ENCODE results near the gene TAOK1.

GRCh38 chr17:29349409-29349808 is 40.8 kb upstream of the TAOK1 start:
- TF ChIP-seq CREB1 (IDR thresholded peaks at IDR 0.05; ENCODE audit: low read depth) (no peak), YY1 (IDR thresholded peaks at IDR 0.05; ENCODE audit: low read depth) (no peak), EP300 (IDR thresholded peaks at IDR 0.05; ENCODE audit: borderline replicate concordance) (no peak), CEBPB (IDR thresholded peaks at IDR 0.05) (no peak), NFIC (IDR thresholded peaks at IDR 0.05) (no peak), RAD21 (IDR thresholded peaks at IDR 0.05; ENCODE audit: low read depth) (no peak)
- TF ChIP-seq, protein P1, sequence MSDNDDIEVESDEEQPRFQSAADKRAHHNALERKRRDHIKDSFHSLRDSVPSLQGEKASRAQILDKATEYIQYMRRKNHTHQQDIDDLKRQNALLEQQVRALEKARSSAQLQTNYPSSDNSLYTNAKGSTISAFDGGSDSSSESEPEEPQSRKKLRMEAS (IDR thresholded peaks at IDR 0.05): no peak
- TF ChIP-seq, protein P2, sequence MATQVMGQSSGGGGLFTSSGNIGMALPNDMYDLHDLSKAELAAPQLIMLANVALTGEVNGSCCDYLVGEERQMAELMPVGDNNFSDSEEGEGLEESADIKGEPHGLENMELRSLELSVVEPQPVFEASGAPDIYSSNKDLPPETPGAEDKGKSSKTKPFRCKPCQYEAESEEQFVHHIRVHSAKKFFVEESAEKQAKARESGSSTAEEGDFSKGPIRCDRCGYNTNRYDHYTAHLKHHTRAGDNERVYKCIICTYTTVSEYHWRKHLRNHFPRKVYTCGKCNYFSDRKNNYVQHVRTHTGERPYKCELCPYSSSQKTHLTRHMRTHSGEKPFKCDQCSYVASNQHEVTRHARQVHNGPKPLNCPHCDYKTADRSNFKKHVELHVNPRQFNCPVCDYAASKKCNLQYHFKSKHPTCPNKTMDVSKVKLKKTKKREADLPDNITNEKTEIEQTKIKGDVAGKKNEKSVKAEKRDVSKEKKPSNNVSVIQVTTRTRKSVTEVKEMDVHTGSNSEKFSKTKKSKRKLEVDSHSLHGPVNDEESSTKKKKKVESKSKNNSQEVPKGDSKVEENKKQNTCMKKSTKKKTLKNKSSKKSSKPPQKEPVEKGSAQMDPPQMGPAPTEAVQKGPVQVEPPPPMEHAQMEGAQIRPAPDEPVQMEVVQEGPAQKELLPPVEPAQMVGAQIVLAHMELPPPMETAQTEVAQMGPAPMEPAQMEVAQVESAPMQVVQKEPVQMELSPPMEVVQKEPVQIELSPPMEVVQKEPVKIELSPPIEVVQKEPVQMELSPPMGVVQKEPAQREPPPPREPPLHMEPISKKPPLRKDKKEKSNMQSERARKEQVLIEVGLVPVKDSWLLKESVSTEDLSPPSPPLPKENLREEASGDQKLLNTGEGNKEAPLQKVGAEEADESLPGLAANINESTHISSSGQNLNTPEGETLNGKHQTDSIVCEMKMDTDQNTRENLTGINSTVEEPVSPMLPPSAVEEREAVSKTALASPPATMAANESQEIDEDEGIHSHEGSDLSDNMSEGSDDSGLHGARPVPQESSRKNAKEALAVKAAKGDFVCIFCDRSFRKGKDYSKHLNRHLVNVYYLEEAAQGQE (IDR thresholded peaks at IDR 0.05; ENCODE audit: low read depth): no peak
